Muscle of arm (tissue), 12 donors: ENCODE measurements around the gene ZNF738. TPM values are rescaled to one million over a fixed set of nuclear protein-coding genes. Genes with fewer than 3 reads are reported as not detected.

Source experiments
- DNase-seq: peaks from one replicate; pipeline ENCODE4 v3.0.0-alpha.2; 2013
- polyA plus RNA-seq, 12 donors: library from polyadenylated mRNA; unstranded; fragments of 120-200 nt; gene quantifications; one replicate each; pipeline ENCODE4 v1.2.1, GENCODE V29; 2013; ENCODE audit not compliant: insufficient read length in 12 of 12

ZNF738 gene
- polyA plus RNA-seq, 12 donors: 14.9 to 32.3 (median 20.7) TPM; not detected in 1

GRCh38 chr19:21402303-21402985 is 43.6 kb downstream of the ZNF738 start:
- no peak for DNase-seq

- DNase-seq: no peak
These were observed 51.4 kb downstream of the ZNF738 start for GRCh38 chr19:21410166-21410565.

GRCh38 chr19:21422244-21422643 is 63.4 kb downstream of the ZNF738 start:
- no peak for DNase-seq

GRCh38 chr19:21423057-21424041 is 64.5 kb downstream of the ZNF738 start:
- DNase-seq: no peak

Other genes with a start within 250 kb of the ZNF738 start
- gene ZNF431, start 217.0 kb upstream of the ZNF738 start, polyA plus RNA-seq: 10 to 100 TPM in 11 of 12 donors, not detected in 1; 14.8 to 43.2 (median 25.8) TPM
- 10 to 100 TPM in 7 of 12 donors, 1 to 10 TPM in 4, not detected in 1; 8.3 to 17.7 (median 11.8) TPM for gene ZNF708, start 29.6 kb upstream of the ZNF738 start, polyA plus RNA-seq
- 10 to 100 TPM in 6 of 12 donors, 1 to 10 TPM in 5, not detected in 1; 8.3 to 36.9 (median 13.6) TPM for gene ZNF493, start 38.1 kb downstream of the ZNF738 start, polyA plus RNA-seq
- gene ZNF429, start 146.6 kb downstream of the ZNF738 start, polyA plus RNA-seq: 10 to 100 TPM in 10 of 12 donors, not detected in 2; 11.8 to 21.5 (median 16.5) TPM